OCI-M2 (cell line): ENCODE measurements around the gene FMNL1.

Source experiments
- DNase-seq: peaks from one replicate; lab custom pipeline; 2025; ENCODE audit not compliant: unreplicated experiment; lab: John Stamatoyannopoulos, UW

The FMNL1 gene

DNA sequence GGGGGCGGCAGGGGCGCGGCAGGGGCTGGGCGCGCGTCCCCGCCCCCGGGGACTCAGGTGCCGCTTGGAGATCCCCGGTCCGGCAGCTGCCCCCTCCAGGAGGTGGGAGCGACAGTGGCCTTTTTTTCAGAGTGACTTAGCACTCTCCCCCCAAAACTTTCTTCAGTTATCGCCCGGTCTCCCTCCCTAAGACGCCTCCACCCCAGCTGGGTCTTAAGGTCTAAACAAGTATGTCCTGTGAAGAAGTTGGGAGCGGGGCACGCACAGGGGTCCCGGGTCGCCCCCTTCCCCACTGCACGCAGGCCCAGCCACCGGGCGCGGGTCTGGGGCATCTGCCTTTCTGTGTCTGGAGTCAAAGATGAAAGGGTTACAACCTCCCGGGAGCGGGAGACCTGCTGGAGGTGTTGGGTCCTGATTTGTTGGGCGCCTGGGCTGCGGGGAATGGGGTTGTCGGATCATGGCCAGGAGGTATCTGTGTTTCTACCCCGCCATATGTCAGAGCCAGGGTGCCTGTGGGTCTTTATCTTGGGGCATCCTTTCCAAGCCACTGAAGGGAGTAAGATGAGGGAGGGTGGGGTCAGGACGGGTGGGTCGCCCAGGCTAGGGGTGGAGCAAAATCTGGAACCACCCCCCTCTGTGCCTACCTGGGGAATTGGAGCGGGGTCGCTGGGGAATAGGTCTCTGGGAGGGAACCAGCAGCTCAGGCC lies 757 bp downstream of the FMNL1 start:
- DNase-seq, result no peak

DNA sequence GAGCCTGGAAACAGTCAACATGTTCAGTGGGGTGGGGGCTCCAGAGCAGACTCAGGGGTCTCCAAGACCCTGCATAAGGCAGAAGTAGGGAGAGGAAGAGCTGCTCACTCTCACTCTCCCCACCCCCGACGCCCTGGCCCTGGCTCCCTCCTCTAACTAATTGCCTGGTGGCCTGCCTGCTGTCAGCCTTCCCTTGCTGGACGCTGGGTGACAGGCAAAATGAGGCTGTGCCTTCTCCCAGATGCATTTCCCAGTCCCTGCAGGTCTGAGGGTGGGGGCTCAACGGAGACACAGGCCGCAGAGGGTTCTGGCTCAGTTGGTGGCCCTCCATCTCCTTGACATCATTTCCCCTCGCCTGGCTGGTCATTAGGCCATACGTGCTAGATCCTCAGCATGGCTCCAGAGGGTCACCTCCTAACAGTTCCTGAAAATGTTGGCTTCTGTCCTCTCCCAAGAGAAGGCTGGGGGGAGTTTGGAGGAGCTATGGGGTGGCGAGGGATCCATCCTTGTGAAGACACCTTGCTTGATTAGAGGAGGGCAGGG lies 1.4 kb downstream of the FMNL1 start:
- DNase-seq, result no peak

- DNase-seq, result no peak
Measured at GRCh38 chr17:45223539-45224528, 2.1 kb downstream of the FMNL1 start.

- DNase-seq, result no peak
Measured at GRCh38 chr17:45224671-45225050, 3.0 kb downstream of the FMNL1 start.

DNA sequence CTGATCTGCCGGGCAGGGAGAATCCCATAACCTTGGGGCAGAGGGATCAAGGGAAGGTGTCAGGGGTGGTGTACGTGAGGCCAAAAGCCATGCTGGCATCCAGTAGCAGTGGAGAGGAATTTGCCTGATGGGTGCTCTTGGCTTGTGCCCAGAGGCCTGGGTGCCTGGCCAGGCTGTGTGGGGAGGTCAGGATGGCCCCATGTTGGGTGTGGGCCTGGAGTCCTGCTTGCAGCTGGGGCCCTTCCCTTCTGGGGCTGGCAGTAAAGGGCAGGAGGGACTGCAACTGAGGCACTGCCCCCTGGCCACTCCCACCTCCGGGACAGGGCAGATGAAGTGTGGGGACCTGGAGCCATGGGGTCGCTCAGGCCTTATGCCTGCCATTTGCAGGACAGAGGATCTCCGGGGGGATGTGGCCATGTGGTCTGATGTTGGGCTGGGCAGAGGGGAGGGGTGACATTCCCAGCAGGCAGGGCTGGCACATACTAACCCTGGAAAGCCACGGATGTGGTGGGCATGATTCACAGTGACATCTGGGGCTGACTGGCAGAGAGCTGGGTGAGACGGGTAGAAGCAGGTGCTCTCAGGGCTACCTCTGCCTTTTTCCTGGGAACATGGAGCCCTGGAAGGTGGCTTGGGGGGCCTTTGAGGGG lies 3.5 kb downstream of the FMNL1 start:
- DNase-seq, result no peak

- no peak for DNase-seq
Measured at GRCh38 chr17:45225964-45226530, 4.4 kb downstream of the FMNL1 start.

- DNase-seq, result no peak
Measured at GRCh38 chr17:45226576-45226975, 4.9 kb downstream of the FMNL1 start.

GRCh38 chr17:45227101-45227925 lies 5.6 kb downstream of the FMNL1 start:
- no peak for DNase-seq

DNA sequence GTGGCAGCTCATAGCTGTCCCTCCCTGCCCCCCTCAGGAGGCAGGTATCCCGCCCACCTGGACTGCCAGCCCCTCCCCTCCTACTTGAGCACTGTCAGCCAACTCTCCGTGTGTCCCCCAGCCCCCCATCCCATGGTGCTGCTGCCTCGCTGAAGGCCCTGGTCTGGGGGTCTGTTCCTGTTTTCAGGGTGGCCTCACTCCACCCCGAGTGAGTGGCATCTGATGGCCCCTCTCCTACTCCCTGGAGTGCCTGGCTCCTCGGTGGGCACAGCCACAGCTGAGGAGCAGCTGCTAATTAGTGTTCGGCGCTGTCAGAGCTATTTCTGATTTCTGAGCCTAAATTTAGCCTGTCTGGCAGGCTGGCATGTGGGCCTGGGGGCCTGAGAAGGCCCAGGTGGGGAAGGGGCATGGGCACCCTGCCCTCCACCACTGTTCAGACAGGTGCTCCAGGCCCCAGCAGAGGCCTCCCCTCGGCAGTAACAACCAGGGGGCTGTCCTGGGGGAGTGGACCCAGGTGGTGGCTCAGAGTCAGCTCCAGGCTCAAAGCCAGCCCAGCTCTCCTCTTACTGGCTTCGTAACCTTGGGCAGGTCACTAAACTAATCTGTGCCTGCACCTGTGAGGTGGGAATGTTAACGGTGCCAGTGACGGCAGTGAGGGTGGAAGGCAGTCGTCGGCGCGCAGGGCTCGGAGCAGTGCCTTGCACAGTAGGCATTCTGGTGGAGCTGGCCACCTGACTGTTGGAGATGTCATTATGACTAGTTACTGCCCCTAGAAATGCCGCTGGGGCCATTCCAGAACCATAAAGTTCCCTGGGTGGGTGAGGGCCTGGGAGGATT lies 6.5 kb downstream of the FMNL1 start:
- DNase-seq, result no peak

DNA sequence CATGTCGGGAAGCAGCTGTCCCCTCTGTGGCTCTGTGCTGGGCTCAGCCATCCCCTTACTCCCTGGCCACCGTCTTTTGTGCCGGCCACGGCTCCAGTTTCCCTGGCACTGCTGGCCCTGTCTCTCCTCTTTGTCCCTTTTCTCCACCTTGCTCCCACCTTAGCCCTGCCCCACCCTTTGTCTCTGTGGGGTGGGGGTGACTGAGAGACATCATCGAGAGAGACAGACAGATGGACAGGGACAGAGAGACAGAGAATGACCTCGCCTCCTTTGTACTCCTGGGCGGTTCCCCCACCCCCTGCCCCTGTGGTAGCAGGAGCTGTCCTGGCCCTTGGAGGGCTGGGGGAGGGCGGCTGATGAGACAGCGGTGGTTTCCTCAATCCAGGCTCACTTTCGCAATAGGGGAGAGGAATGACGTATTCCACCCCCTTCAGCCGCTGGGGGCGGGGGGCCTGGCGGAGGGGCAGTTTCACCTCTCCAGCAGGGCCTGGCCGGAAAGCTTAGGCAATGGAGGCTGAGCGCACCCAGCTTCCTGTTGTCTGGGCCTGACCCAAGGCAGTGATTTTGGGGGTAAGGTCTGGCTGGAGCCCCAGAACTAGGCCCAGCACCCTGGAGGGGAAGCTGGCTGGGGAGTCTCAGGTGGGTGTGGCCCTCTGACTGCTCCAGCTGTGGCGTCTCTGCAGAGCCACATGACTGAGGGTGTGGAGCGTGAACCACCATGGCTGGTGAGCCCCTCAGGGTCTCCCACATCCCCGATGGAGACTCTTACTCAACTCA lies 7.3 kb downstream of the FMNL1 start:
- no peak for DNase-seq

GRCh38 chr17:45229681-45230409 lies 8.2 kb downstream of the FMNL1 start:
- no peak for DNase-seq

- no peak for DNase-seq
Measured at GRCh38 chr17:45230410-45230786, 8.7 kb downstream of the FMNL1 start.

GRCh38 chr17:45230787-45231480 lies 9.2 kb downstream of the FMNL1 start:
- DNase-seq, result no peak

DNA sequence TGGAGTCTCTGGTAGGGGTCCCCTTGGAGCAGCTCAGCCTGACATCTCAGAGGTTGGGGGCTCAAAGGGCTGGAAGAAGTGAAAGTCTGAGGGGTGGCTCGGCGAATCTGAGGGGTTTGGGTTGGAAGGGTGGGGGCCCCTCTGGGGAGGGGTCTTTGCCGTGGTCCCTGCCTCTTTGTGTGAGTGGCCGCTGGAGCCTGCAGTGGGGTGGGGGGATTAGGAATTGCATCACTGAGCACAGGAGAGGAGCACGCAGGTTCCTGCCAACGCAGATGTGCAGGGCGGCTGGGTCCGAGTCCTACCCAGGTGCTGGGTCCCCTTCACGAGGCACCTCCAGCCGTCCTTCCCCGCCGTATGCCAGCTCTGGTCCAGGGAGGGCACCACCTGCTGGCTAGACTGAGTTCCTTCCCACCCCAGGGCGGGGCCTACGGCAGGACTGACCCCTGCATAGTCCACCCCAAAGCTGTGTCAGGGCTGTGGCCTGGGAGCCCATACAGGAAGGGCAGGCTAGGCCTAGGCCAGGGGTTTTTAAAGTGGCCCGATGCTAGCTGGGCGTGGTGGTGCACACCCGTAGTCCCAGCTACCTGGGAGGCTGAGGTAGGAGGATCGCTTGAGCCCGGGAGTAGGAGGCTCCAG lies 9.9 kb downstream of the FMNL1 start:
- no peak for DNase-seq

- DNase-seq, result no peak
Measured at GRCh38 chr17:45232514-45233422, 11.1 kb downstream of the FMNL1 start.

DNA sequence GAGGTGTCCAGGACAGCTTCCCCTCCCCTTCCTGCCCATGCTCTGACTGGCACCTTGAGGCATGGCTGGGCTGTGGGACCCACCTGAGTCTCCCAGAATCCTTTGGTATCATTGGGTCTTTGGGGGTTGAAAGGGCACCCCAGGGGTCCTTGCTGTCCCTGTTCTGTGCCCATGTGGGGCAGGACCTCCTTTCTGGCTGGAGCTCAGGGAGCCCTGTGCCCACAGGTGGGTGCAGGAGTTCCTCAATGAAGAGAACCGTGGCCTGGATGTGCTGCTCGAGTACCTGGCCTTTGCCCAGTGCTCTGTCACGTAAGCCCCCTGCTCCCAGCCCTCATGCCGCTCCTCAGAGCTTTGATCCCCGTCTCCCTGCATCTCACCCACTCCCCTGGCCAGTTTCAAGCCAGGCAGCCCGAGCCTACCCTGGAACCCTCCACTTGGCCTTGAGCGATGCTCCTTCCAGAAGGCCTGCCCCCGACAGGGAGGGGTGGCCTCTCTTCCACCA lies 11.8 kb downstream of the FMNL1 start:
- DNase-seq, result no peak
